Skeletal muscle tissue (tissue), 4 donors: ENCODE data around the gene UXS1. TPM values are rescaled to one million over a fixed set of nuclear protein-coding genes. Genes with fewer than 3 reads are reported as not detected.

Experiments used
- H3K27ac ChIP-seq: one replicate; pipeline ENCODE4 v1.7.0; 2013; ENCODE audit warnings: mild to moderate bottlenecking, low read depth, low read length, inconsistent platforms
- H3K27me3 ChIP-seq, 3 donors: one replicate each; pipeline ENCODE4 v1.7.0; 2013; ENCODE audit warnings: low read length in 3 of 3; ENCODE audit not compliant: control insufficient read depth in 3 of 3, insufficient read depth in 3 of 3
- H3K36me3 ChIP-seq, 3 donors: one replicate each; pipeline ENCODE4 v1.7.0; 2013; ENCODE audit warnings: low read length in 3 of 3; ENCODE audit not compliant: control insufficient read depth in 3 of 3, insufficient read depth in 3 of 3
- H3K4me1 ChIP-seq, 3 donors: one replicate each; pipeline ENCODE4 v1.7.0; 2013; ENCODE audit warnings: low read length in 3 of 3, mild to moderate bottlenecking in 3 of 3; ENCODE audit not compliant: control insufficient read depth in 3 of 3, insufficient read depth in 3 of 3
- H3K4me3 ChIP-seq, 3 donors: one replicate each; pipeline ENCODE4 v1.7.0; 2013; ENCODE audit warnings: low read length in 3 of 3
- H3K9ac ChIP-seq, 3 donors: one replicate each; pipeline ENCODE4 v1.7.0; 2013; ENCODE audit warnings: low read length in 3 of 3, mild to moderate bottlenecking in 3 of 3, moderate library complexity in 2 of 3, low read depth in 1 of 3
- H3K9me3 ChIP-seq, 3 donors: one replicate each; pipeline ENCODE4 v1.7.0; 2013; ENCODE audit warnings: low read length in 3 of 3; ENCODE audit not compliant: control insufficient read depth in 3 of 3
- total RNA-seq: library from RNA; depleted of rRNA; stranded (reverse); fragments of >200 nt; gene quantifications from one replicate; pipeline ENCODE4 v1.2.3, GENCODE V29; 2014
- donor health status: Osteomylitis.

UXS1 gene
- total RNA-seq, 1 donor from 2014 or later = 17.7 TPM

GRCh38 chr2:106126705-106127281, 67.3 kb downstream of the UXS1 start:
- Histone ChIP-seq H3K27me3 (no peaks in the 10 kb centered on the region), H3K36me3 (peaks cover 13 to 19% (median 16%) of the 10 kb centered on the region in 3 donors), H3K9ac (no peak overlapping the region), H3K4me1 (peaks cover 0 to 2% (median 0%) of the 10 kb centered on the region in 3 donors), H3K9me3 (no peaks in the 10 kb centered on the region), H3K4me3 (no peak overlapping the region), H3K27ac (no peak overlapping the region)

- Histone ChIP-seq H3K27ac (no peak overlapping the region), H3K27me3 (no peaks in the 10 kb centered on the region), H3K4me3 (no peak overlapping the region), H3K9ac (no peak overlapping the region), H3K36me3 (peaks cover 14 to 20% (median 20%) of the 10 kb centered on the region in 3 donors), H3K4me1 (peaks cover 0 to 2% (median 0%) of the 10 kb centered on the region in 3 donors), H3K9me3 (no peaks in the 10 kb centered on the region)
Measured at GRCh38 chr2:106126295-106126694, 67.8 kb downstream of the UXS1 start.

GRCh38 chr2:106124905-106125549, 69.1 kb downstream of the UXS1 start:
- no peaks in the 10 kb centered on the region for H3K27me3 ChIP-seq
- H3K27ac ChIP-seq = no peak overlapping the region
- H3K9me3 ChIP-seq = no peaks in the 10 kb centered on the region
- peaks cover 17 to 22% (median 20%) of the 10 kb centered on the region in 3 donors for H3K36me3 ChIP-seq
- H3K9ac ChIP-seq = no peak overlapping the region
- peaks cover 0 to 4% (median 2%) of the 10 kb centered on the region in 3 donors for H3K4me1 ChIP-seq
- no peak overlapping the region for H3K4me3 ChIP-seq

GRCh38 chr2:106124106-106124756, 69.9 kb downstream of the UXS1 start:
- Histone ChIP-seq H3K36me3 (peaks cover 17 to 23% (median 20%) of the 10 kb centered on the region in 3 donors), H3K27ac (no peak overlapping the region), H3K4me1 (peaks cover 0 to 4% (median 2%) of the 10 kb centered on the region in 3 donors), H3K4me3 (no peak overlapping the region), H3K27me3 (no peaks in the 10 kb centered on the region), H3K9ac (peak overlapping the region in 1 of 3 donors; percentile 16), H3K9me3 (no peaks in the 10 kb centered on the region)

GRCh38 chr2:106122157-106122556, 71.9 kb downstream of the UXS1 start:
- Histone ChIP-seq H3K4me3 (no peak overlapping the region), H3K4me1 (peaks cover 5 to 13% (median 10%) of the 10 kb centered on the region in 3 donors), H3K9me3 (no peaks in the 10 kb centered on the region), H3K9ac (no peak overlapping the region), H3K27me3 (no peaks in the 10 kb centered on the region), H3K36me3 (peaks cover 12 to 19% (median 15%) of the 10 kb centered on the region in 3 donors), H3K27ac (no peak overlapping the region)

- no peaks in the 10 kb centered on the region for H3K27me3 ChIP-seq
- no peak overlapping the region for H3K4me3 ChIP-seq
- H3K4me1 ChIP-seq = peaks cover 15 to 31% (median 27%) of the 10 kb centered on the region in 3 donors
- H3K27ac ChIP-seq = no peak overlapping the region
- no peak overlapping the region for H3K9ac ChIP-seq
- no peaks in the 10 kb centered on the region for H3K9me3 ChIP-seq
- peaks cover 11 to 19% (median 15%) of the 10 kb centered on the region in 3 donors for H3K36me3 ChIP-seq
Measured at GRCh38 chr2:106120432-106120831, 73.7 kb downstream of the UXS1 start.

GRCh38 chr2:106119074-106119473, 75.0 kb downstream of the UXS1 start:
- Histone ChIP-seq H3K36me3 (peaks cover 6 to 19% (median 11%) of the 10 kb centered on the region in 3 donors), H3K27ac (no peak overlapping the region), H3K9me3 (no peaks in the 10 kb centered on the region)

GRCh38 chr2:106117882-106118684, 76.0 kb downstream of the UXS1 start:
- H3K27me3 ChIP-seq = no peaks in the 10 kb centered on the region
- peaks cover 15 to 41% (median 34%) of the 10 kb centered on the region in 3 donors for H3K4me1 ChIP-seq
- peak overlapping the region in 1 of 3 donors; percentile 42 for H3K4me3 ChIP-seq
- peak overlapping the region; percentile 92 for H3K27ac ChIP-seq
- peaks cover 6 to 21% (median 11%) of the 10 kb centered on the region in 3 donors for H3K36me3 ChIP-seq
- H3K9ac ChIP-seq = peak overlapping the region in 1 of 3 donors; percentile 19
- no peaks in the 10 kb centered on the region for H3K9me3 ChIP-seq

More at GRCh38 chr2:106119074-106119473, 75.0 kb downstream of the UXS1 start:
- Histone ChIP-seq H3K4me3 (no peak overlapping the region), H3K4me1 (peaks cover 15 to 41% (median 34%) of the 10 kb centered on the region in 3 donors), H3K9ac (no peak overlapping the region), H3K27me3 (no peaks in the 10 kb centered on the region)

- H3K36me3 ChIP-seq = peaks cover 7 to 19% (median 12%) of the 10 kb centered on the region in 3 donors
- no peaks in the 10 kb centered on the region for H3K9me3 ChIP-seq
- peak overlapping the region in 1 of 3 donors; percentile 4 for H3K4me3 ChIP-seq
- peak overlapping the region; percentile 92 for H3K27ac ChIP-seq
- peaks cover 15 to 41% (median 34%) of the 10 kb centered on the region in 3 donors for H3K4me1 ChIP-seq
- no peaks in the 10 kb centered on the region for H3K27me3 ChIP-seq
- peak overlapping the region in 2 of 3 donors; percentile 68 to 78 for H3K9ac ChIP-seq
Measured at GRCh38 chr2:106117347-106117746, 76.8 kb downstream of the UXS1 start.
